ENCODE data around the gene ZBTB32. TPM values are rescaled to one million over a fixed set of nuclear protein-coding genes. Genes with fewer than 3 reads are reported as not detected.
"Not testable (repeated sequence)": the region's sequence is repeated elsewhere in the genome, so short reads cannot be mapped to it uniquely, and the experiment has no call there.

The ZBTB32 gene, protein sequence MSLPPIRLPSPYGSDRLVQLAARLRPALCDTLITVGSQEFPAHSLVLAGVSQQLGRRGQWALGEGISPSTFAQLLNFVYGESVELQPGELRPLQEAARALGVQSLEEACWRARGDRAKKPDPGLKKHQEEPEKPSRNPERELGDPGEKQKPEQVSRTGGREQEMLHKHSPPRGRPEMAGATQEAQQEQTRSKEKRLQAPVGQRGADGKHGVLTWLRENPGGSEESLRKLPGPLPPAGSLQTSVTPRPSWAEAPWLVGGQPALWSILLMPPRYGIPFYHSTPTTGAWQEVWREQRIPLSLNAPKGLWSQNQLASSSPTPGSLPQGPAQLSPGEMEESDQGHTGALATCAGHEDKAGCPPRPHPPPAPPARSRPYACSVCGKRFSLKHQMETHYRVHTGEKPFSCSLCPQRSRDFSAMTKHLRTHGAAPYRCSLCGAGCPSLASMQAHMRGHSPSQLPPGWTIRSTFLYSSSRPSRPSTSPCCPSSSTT
- polyA plus RNA-seq (ENCODE audit: insufficient read length in 4 of 4): under 1 TPM; 0.27 to 0.63 (median 0.49) TPM

DNA sequence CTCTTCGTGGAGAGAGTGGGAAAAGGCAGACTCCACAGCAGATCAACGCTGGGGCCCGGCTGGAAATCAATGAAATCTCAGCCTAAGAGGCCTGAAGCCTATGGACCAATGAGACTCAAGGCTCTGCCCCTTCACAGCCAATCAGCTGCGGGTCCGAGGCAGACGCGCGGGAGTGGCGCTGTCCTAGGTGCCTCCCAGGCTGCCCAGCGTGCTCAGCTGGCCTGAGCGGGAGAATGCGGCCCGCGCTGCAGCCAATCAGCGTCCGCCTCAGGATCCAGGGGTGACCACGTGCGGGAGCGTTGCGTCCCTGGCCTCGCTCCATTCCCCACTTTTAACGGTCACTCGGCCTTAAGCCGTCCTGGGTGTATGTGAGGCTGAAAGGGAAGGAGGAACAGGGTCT is at the start of gene ZBTB32:
ZBTB32 (plus strand) TSS at position 341 of the 400 bp plus-strand sequence. CDS start 10,069 bp downstream, outside the sequence.
- DNase-seq (ENCODE audit: low read depth in 4 of 4, low spot score in 3 of 4): no peak

DNA sequence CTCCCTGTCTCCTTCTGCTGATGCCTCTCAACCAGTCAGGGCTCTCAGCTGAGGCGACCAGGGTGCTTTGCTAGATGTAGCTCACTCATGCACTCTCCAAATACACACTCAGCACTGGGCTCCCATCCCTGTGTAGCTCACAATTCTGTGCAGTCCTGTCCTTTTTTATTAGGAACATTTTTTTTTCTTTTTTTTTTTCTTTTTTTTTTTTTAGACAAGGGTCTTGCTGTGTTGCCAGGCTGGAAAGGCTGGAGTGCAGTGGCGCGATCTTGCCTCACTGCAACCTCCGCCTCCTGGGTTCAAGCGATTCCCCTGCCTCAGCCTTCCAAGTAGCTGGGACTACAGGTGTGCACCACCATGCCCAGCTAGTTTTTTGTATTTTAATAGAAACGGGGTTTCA is 49.5 kb upstream of the ZBTB32 start:
- DNase-seq (ENCODE audit: low read depth in 4 of 4, low spot score in 3 of 4): not testable (repeated sequence)

DNA sequence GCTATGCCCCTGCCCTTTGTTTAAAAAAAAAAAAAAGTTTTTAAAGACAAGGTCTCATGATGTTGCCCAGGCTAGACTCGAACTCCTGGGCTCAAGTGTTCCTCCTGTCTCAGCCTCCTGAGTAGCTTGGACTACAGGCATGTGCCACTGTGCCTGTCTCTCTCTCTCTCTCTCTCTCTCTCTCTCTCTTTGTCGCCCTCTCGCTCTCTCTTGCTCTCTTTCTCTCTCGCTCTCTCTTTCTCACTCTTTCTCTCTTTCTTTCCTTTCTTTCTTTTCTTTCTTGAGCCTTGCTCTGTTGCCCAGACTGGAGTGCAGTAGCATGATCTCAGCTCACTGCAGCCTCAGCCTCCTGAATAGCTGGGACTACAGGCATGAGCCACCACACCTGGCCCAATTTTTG is 48.8 kb upstream of the ZBTB32 start:
- no peak for DNase-seq (ENCODE audit: low read depth in 4 of 4, low spot score in 3 of 4)

DNA sequence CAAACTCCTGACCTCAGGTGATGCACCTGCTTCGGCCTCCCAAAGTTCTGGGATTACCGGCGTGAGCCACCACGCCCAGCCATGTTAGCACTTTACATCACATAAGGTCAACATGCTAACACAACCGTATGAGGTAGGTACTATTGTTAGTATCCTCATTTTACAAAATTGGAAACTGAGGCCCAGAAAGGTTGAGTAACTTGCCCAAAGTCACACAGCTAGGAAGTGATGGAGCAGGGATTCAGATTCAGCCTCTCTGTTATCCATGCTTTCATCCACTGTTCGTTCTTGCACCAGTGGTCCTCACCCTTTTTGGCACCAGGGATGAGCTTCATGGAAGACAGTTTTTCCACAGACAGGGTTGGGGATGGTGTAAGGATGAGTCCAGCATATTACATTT is 47.7 kb upstream of the ZBTB32 start:
- DNase-seq (ENCODE audit: low read depth in 4 of 4, low spot score in 3 of 4): no peak

DNA sequence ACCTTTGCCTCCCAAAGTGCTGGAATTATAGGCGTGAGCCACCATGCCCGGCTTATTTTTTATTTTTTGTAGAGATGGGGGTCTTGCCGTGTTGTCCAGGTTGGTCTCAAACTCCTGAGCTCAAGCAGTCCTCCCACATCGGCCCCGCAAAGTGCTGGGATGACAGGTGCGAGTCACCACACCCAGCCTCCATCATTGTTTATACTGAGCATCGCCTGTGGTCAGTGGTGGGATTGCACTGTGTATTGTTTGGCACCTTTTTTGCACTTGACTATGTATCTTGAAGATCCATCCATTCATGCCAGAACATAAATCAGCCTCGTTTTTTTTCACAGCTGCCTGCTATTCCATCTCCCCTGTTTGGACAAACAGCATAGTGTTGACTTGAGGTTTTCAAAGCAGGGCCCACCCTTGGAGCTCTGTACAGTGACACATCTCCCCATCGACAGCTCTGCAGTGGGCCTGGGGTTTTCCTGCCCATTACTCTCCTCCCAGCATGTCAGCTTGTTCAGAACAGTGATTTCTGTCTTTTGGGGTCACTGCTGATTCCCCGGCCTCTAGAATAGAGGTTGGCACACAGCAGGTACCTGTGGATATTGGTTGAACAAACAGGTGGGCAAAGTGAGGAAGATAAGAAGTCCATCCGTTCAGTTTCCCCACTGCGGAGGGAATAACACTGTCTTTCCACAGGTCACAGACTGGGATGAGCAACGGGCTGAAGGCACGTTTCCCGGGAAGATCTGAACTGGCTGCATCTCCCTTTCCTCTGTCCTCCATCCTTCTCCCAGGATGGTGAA is 46.3 kb upstream of the ZBTB32 start:
- no peak for DNase-seq (ENCODE audit: low read depth in 4 of 4, low spot score in 3 of 4)

DNA sequence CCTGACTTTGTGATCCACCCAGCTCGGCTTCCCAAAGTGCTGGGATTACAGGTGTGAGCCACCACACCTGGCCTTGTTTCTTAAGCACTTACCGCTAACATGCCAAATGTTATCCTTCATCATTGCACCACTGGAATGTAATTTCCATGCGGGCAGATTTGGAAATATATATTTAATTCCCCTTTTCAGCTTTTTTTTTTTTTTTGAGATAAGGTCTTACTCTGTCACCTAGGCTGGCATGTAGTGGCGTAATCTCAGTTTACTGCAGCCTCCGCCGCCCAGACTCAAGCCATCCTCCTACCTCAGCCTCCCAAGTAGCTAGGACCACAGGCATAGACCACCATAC is 42.4 kb upstream of the ZBTB32 start:
- DNase-seq (ENCODE audit: low read depth in 4 of 4, low spot score in 3 of 4): no peak

DNA sequence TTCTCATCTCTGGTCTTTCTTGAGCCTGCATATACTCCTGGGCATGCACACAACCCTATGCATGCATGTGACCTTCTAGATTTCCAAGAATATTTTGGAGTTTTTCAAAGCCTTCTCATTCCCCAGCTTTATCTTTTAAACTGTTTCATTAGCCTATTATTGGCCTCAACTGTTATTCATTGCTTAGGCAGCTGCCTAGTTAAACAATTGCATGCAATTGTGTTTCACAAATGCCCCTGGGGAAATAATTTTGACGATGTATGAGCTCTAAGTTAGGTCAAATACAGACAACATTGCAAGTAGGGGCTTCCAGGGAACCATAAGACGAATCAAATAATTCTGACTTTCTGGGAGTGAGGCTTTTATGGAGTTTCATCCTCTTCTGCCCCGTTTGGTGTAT is 40.4 kb upstream of the ZBTB32 start:
- DNase-seq (ENCODE audit: low read depth in 4 of 4, low spot score in 3 of 4): no peak

DNA sequence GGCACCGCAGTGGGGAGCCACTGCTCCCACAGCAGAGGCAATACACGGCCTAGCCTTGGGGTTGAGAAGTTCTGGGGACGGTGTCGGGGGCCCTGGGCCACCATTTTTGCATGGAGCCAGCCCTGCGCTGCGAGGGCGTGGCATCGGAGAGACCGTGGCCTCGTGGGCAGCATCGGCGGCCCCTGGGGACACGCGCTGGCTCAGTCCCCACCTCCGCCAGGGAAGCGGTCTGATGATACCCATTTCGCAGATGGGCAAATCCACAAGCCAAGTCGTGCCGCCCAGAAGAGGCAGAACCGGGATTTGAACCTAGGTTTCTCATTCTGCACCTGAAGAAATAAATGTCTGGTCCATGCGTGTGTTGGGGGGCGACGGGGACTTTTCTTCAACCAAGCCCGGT is 39.2 kb upstream of the ZBTB32 start:
- no peak for DNase-seq (ENCODE audit: low read depth in 4 of 4, low spot score in 3 of 4)

DNA sequence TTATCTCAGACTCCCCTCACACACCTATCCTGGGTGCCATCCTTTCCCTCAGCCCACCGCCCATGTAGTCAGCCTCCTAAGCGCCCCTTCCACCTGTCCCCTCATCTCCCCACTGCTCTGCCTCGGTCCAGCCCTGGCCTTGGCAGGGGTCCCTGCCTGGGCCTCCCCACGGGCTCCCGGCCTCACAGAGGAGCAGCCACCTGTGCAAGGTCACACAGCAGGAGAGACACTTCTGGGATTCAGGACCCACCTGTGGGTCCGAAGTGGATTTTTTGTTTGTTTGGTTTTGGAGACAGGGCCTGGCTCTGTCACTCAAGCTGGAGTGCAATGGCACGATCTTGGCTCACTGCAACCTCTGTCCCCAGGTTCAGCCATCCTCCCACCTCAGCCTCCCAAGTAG is 38.8 kb upstream of the ZBTB32 start:
- DNase-seq (ENCODE audit: low read depth in 4 of 4, low spot score in 3 of 4): no peak

DNA sequence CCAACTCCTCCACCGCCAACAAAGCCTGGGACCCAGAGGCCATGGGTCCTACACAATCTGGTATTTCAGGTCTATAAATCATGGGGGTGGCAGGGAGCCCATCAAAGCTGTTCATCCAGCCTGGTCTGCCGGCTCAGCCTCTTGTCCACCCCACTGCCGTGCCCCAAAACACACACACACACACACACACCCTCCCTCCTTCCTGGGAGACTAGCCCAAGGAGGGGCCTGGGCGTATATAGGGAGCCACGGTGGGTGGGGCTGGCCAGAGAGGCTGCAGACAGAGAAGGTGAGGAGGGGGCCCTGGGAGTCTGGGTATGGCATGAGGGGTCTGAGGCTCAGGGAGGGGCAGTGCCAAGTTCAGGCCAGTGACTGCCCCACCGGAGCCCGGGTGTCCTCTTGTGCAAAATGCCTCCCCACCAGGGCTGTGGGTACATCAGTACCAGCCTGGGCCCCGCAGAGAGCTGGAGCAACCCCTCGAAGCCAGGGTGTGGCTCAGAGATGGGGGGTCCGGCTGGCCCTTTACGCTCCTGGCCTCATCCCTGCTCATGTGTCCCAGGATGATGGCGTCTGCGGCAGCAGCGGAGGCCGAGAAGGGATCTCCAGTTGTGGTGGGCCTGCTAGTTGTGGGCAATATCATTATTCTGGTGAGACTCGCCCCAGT is 38.0 kb upstream of the ZBTB32 start, which contains the start of gene UPK1A:
UPK1A (plus strand) TSS at position 267 of the 663 bp plus-strand sequence; CDS start at position 563, 296 bp downstream.
- DNase-seq (ENCODE audit: low read depth in 4 of 4, low spot score in 3 of 4): no peak

DNA sequence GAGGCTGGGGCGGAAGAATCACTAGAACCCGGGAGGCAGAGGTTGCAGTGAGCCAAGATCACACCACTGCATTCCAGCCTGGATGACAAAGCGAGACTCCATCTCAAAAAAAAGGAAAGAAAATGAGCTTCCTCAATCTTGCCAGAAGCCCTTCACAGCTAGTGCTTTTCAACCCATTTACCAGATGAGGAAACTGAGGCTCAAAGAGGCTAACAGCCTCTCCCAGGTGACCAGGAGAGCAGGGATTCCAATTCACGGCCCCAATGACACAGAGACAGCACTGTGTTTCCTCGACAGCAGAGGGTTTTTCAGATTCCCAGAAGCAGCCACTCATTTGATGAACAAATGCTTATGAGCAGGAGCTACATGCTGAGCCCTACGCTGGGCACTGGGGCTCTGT is 34.8 kb upstream of the ZBTB32 start:
- no peak for DNase-seq (ENCODE audit: low read depth in 4 of 4, low spot score in 3 of 4)

DNA sequence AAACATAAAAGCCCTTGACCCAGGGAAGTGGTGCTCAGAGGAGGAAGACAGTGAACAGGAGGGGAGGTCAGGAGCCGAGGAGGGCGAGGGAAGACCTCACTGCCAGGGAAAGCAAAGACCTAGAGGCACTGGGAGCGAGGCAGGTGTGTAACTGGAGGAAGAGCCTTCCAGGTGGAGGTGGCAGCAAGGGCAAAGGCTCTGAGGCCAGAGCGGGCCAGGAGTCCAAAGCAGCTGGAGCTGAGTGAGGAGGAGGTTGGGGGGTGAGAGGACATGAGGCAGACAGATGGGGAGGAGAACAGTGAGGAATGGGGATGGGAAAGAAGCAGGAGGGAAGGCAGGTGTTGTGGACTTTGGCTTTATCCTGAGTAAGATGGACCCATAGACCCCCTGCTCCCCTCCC is 34.4 kb upstream of the ZBTB32 start:
- DNase-seq (ENCODE audit: low read depth in 4 of 4, low spot score in 3 of 4): no peak

DNA sequence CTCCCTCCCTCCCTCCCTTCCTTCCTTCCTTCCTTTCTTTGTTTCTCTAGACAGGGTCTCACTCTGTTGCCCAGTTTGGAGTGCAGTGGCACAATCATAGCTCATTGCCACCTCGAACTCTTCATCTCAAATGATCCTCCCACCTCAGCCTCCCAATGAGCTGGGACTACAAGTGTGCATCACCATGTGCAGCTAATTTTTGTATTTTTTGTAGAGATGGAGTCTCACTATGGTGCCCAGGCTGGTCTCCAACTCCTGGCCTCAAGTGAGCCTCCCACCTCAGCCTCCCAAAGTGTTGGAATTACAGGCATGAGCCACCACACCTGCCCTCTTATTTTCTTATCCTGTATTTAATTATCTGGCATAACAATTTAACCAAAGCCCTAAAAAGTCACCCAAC is 33.7 kb upstream of the ZBTB32 start:
- no peak for DNase-seq (ENCODE audit: low read depth in 4 of 4, low spot score in 3 of 4)

DNA sequence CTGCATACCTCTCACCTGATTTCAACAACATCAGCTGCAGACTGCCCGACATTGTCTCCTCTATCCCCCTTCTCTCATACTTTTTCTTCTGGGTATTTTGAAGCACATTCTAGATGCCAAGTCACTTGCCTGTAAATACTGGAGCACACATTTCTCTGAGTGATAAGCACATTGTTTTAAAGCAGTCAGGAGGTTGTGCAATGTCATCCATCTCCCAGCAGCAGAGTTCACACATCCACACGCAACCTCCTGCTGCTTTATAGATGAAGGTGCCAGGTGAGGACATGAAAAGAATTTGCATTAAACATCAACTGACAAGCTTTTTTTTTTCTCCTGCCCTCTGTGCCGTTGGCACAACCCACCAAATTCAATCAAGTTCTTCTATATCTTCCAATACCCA is 32.5 kb upstream of the ZBTB32 start:
- no peak for DNase-seq (ENCODE audit: low read depth in 4 of 4, low spot score in 3 of 4)

DNA sequence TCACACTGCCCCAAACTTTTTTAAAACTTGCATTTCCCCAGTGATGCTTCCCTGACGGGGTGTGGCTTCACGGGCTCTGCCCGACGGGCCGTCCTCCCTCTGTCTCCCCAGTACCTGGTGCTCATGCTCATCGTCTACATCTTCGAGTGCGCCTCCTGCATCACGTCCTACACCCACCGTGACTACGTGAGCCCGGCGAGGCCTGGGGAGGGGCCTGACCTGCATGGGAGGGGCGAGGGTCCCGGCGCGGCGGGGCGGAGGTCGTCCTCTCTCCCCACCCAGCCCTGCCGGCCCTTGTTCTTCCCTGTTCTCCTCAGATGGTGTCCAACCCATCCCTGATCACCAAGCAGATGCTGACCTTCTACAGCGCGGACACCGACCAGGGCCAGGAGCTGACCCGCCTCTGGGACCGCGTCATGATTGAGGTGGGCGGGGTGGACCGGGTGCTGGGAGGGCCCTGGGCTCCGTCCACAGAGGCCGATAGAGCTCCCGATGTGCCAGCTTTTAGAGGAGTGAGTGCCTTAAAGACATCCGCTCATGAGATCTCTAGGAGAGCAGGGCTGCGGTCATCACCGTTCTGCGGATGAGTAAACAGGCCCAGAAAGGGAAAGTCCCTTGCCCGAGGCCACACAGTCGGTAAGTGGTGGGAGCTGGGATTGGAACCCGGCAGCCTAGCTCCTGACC is 31.1 kb upstream of the ZBTB32 start:
- DNase-seq (ENCODE audit: low read depth in 4 of 4, low spot score in 3 of 4): no peak

DNA sequence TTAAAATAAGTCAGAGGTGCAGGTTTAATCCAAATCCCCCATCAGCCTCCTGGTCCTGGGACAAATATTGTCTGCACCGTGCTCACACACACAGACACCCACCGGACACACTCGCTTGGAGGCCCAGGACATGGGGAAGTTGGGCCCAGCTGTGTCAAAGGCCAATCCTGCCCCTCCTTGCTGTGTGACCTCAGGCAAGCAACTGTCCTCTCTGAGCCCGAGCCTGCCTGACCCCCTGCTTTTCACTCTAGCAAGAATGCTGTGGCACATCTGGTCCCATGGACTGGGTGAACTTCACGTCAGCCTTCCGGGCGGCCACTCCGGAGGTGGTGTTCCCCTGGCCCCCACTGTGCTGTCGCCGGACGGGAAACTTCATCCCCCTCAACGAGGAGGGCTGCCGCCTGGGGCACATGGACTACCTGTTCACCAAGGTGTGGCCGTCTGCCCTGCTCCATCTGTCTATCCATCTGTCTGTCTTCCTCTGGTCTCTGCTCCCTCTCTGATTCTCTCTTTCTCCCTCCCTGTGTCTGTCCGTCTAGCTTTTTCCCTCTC is 28.7 kb upstream of the ZBTB32 start:
- DNase-seq (ENCODE audit: low read depth in 4 of 4, low spot score in 3 of 4): no peak

DNA sequence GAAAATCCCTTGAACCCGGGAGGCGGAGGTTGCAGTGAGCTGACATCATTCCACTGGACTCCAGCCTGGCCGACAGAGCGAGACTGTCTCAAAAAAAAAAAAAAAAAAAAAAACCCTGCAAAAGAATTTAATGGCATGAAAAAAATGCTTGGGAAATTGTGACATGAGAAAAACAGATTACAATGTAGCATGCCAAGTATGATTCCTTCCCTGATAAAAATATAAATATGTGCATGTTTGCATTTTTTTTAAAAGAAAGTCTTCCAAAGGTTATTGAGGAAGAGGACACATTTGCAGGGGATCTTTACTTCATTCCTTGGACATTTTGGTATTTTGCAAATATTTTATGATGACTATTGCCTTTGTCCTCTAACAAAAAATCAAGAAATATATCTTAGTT is 14.5 kb upstream of the ZBTB32 start:
- no peak for DNase-seq (ENCODE audit: low read depth in 4 of 4, low spot score in 3 of 4)

DNA sequence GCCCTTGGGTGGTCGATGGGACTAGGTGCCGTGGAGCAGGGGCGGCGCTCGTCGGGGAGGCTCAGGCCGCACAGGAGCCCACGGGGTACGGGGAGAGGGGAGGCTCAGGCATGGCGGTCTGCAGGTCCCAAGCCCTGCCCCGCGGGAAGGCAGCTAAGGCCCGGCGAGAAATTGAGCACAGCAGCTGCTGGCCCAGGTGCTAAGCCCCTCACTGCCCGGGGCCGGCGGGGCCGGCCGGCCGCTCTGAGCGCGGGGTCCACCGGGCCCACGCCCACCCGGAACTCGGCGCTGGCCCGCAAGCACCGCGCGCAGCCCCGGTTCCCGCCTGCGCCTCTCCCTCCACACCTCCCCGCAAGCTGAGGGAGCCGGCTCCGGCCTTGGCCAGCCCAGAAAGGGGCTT is 13.3 kb upstream of the ZBTB32 start:
- not testable (repeated sequence) for DNase-seq (ENCODE audit: low read depth in 4 of 4, low spot score in 3 of 4)

DNA sequence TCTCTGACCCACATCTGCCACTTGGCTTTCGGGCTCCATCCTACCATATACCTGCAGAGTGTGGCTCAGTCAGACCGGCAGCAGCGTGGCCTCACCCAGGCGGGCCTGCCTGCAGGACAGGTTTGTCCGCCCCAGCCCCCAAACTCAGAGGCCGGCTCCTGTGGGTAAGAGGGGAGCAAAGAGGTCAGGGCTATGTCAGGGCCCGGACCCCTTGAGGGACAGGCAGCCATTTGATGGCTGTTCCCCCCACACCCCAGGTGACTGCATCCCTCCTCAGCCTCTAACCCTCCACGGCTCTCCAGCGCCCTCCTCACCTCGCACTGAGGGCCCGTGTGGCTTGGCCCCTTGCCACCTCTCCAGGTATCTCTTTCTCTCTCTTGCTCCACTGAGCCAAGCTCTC is 12.3 kb upstream of the ZBTB32 start:
- DNase-seq (ENCODE audit: low read depth in 4 of 4, low spot score in 3 of 4): no peak

DNA sequence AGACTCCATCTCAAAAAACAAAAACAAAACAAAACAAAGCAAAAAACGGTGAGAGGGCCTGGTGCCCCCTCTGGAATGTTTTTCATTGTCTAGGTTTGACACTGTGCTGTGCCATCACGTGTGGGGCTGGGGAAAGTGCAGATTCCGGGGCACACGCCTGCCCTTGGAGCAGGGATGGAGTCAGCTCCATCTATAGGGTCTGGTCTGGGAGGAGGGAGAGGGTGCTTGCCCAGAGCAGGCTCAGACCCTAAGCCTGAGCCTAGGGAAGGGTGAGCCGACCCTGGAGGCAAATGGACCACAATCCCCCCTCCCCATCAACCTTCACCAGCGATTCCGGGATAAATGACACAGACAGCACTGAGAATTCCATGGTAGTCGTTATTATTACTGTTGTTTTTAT is 10.9 kb upstream of the ZBTB32 start:
- DNase-seq (ENCODE audit: low read depth in 4 of 4, low spot score in 3 of 4): no peak

Measured in left renal pelvis (tissue), 4 donors.